NK-92 (cell line): ENCODE measurements around the gene MAP3K10.
"Not testable (repeated sequence)": the region's sequence is repeated elsewhere in the genome, so short reads cannot be mapped to it uniquely, and the experiment has no call there.

Experiments
- DNase-seq: peaks from one replicate; lab custom pipeline; 2025; ENCODE audit not compliant: unreplicated experiment; lab: John Stamatoyannopoulos, UW

MAP3K10 gene

DNA sequence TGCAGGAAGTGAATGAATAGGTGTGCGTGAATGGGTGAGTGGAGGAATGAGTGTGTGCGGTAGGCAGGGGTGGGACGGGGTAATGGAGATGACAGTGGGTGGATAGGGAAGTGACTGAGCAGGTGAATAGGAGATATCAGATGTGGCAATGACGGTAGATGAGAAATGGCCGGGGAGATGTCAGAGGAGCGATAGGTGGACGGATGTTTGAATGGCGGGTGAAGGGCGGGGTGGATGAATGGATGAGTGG lies 25.5 kb downstream of the MAP3K10 start:
- no peak for DNase-seq

DNA sequence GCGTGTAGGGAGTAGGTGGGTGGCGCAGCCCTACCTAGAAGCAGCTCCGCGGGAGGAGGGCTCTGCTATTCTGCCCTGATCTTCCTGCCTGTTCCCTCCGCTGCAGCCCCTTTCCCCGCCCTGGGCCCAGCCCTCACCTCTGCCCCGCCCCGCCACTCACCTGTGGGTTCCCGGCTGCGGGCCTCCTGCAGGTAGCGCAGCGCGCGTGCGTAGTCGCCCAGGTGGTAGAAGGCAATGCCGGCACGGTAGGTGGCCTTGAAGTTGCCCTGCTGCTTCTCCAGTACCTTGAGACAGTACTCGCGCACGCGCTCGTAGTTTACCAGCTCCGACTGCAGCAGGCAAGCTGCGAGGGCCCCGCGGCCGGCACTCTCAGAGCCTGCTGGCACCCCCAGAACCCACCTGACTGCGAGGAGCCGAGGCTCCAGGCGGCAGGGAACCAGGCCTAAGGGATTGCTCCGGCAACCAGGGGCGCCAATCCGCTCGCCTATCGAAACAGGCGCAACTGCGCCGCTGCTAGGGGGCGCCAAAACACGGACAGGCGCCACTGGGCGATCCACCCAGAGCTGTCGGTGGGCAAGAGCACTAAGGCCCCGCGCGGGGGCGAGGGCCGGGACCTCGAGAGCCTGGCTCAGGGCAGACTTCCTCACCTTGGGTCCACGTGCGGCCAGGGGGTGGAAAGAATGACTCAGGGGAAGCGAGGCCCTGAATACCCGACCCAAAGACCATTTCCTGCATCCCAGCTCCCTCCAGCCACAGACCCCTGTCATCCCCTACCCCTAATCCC lies 26.0 kb downstream of the MAP3K10 start:
- DNase-seq = no peak

DNA sequence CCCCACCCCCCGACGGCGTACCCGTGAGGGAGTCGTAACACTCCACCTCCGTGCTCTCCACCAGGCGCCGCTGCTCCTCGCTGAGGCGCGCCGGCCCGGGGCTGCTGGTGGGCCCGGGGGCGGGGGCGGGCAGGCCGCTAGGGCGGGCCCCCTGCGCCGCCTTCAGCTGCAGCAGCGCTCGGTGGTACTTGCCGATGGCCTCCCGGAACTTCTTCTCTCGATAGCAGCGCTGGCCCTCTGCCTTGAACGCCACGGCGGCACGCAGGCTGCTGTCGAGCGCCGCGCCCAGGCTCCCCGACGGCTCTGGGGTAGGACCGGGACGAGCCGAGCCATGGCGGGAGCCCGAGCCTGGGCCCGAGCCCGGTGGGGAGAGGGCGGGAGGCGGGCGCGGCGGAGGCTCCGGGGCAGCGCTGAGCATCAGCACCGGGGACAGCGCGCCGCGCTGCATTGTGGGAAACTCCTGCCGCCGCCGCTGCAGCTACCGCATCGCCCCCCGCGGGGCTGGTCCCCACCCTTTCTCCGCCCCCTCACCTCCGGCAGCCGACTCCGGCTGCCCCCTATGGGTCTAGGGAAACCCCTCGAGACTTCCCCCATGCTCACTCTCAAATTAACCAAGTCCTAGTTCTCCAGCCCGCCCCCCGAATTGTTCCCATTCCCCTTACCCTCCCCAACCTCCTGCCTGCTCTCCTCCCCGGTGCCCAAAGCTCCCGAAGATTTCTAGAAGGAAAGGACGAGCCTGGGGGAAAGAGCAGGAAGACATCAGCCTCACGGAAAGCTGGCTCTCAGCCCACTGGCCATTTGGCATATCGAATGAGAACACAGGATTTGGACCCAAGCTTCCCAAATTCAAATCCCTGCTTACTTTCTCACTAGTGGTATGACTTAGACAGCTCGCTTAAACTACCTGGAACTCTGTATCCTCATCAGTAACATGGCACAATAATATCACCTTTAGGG lies 27.0 kb downstream of the MAP3K10 start, which contains the start of gene TTC9B:
TSS of gene TTC9B (minus strand) at position 451 of the 957 bp plus-strand sequence. CDS start at position 448, 3 bp downstream.
- DNase-seq = no peak

DNA sequence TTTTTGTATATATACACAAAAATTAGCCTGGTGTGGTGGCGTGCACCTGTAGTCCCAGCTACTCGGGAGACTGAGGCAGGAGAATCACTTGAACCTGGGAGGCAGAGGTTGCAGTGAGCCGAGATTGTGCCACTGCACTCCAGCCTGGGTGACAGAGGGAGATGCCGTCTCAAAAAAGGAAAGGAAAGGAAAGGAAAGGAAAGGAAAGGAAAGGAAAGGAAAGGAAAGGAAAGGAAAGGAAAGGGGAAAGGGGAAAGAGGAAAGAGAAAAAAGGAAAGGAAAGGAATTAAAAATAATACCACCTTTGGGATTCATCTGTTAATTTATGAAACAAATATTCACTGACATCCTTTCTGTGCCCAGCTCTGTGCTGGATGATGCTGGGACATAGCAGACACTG lies 27.8 kb downstream of the MAP3K10 start:
- not testable (repeated sequence) for DNase-seq

DNA sequence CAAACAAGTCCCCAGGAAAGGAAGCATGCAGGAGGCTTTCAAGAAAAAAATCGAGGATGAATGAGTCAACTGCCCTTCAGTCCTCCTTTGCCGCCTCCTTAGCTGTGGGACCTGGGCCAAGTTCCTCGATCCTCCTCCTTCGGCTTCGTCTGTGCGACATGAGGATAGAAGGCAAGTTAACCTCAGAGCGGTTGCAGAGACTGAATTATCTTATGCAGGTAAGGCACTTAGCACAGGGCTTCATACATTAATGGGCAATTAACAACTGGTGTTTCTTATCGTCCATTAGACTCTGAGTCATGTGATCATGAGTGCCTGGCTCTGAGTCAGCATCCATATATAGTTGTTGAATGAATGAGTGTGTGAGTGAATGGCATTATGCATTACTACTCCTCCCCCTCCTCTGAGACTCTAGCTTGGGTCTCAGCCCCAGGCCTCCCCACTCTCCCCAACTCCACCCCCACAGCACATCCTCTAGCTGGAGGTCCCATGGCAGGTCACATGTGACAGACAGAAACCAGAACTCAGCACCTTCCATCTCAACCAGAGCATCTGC lies 28.6 kb downstream of the MAP3K10 start:
- no peak for DNase-seq

DNA sequence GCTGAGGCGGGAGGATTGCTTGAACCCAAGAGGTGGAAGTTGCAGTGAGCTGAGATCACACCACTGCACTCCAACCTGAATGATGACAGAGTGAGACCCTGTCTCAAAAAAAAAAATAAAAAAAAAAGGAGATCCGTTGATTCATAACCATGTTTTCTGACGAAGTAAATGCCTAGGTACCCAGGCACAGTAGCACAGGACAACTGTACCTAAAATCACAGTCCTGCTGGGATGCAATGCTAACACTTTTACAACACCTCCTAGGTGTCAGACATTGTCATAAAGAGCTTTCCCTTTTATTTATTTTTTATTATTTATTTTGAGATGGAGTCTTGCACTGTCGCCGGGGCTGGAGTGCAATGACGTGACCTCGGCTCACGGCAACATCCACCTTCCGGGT lies 29.4 kb downstream of the MAP3K10 start:
- DNase-seq = no peak

DNA sequence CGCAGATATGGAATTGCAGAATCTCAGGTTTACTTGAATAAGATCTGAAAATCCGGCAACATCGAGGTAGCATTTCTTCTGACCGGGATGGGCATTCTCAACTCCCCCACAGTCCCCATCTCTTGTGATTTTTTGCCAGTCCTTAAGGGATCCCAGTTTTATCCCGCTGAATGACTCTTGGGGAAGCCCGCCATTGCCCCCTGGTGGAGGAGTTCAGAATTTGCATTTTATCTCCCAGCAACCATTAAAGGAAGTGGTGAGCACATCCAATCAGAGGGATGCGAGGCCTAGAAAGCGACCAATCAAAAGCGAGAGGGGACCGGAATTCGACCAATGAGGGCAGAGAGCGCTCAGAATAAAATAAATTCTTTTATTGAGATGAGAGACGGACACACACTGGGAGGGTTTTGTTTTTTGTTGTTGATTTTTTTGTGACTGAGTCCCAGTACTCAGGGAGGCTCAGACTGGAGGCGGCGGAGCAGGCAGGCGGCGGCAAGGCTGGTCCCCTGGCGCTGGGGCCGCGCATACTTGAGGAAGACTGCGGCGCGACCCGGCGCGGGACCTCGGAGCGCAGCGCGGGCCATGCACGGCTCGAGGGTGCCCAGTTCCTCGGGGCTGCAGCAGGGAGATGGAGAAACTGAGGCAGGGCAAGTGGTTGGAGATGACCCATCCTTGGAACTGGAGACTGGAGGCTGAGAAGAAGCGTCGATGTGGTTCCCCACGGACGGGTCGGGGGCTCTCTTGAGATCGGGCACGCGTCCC lies 30.8 kb downstream of the MAP3K10 start:
- DNase-seq = no peak

DNA sequence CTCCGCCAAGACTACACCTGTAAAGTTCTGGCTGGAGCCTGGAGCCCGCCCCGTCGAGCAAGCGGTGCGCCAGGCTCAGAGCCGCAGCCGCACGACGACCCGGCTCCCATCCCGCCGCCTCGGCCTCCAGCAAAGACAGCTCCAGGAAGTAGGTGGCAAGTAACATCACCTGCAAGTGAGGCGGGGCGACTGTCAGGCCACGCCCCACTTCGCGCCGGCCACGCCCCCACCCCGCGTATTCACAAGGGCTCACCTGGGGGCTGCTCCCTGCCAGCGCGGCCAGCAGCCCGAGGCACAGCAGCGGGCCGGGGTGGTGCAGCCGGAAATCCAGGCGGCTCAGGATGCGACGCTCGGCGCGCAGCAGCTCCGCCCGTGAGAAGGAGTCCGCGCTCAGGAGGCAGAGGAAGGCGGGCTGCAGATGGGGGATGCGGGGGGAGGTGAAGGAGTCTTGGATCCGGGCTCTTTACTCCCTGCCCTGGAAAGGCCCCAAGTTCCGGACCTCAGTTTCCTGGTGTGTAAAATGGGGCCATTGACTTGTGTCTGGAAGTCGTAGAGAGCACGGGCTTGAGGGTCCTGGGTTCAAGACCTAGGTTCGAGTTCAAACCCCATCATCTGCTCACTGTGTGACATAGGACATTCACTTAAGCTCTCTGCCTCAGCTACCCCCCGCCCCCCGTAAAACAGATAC lies 32.1 kb downstream of the MAP3K10 start:
- DNase-seq = no peak

DNA sequence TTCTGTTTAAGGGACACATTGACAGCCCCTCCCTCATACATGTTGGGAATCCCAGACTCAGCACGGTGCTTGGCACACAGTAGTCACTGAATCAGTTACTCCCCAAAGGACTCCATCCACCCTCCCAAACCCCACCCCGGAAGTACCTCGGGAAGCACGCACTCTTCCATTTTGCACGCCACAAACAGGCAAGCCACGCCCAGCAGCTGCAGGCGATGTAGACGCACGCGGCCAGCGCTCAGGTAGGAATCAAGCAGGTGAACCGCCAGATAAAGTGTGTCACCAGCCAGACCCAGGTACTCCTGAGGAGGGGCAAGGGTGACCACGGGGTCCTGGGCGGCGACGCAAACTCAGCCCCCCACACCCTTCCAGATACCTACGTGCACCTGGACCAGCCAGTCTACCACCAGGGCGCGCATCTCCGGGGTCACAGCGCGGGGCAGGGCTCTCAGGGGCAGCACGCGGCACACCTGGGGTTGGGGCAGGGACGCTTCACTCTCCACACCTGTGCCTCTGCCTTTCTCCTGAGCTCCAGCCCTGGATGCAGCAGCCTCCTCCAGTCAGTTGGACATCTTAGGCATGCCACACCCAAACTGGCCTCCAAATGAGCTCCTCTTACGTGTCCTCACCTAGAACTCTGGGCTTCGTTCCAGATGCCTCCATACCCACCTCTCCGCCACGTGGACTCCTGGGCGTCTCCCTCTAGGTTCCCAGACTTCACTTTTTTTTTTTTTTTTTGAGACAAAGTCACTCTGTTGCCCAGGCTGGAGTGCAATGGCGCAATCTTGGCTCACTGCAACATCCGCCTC lies 33.3 kb downstream of the MAP3K10 start:
- DNase-seq = no peak

DNA sequence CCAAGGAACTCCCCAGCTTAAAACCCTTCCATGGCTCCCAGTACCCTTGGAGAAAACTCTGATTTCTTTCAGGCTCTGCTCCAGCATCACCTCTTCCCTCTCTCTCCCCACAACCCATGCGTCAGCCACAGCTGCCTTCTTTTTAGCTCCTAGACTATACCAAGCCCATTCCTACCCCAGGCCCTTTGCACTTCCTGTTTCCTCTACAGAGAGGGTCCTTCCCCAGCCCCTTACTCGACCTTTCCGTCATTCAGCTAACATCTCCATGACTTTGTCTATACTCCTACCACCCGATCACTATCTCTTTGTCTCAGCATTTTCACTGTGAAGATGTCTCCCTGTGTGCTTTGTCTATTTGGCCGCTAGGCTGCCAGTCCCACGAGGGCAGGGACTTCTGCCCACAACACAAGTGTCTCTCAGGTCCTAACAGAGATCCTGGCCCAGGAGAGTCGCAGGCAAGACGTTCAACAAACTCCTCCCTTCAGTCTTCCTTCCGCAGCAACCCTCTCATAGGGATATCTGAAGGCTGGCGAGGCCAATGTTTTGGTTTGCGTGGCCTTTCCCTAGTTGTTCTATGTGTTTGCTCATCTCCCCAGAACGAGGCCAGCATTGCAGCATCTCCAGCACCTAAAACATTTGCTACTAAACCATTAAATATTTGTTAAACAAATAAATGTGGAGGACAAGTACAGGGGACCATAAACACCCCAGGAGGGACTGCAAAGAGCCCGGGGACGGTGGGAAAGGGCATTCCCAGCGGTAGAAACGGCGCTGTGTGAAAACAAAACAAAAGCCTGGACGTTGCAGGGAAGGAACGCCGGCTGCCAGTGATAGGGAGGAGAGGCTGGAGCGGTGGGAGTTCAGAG lies 34.4 kb downstream of the MAP3K10 start:
- no peak for DNase-seq

DNA sequence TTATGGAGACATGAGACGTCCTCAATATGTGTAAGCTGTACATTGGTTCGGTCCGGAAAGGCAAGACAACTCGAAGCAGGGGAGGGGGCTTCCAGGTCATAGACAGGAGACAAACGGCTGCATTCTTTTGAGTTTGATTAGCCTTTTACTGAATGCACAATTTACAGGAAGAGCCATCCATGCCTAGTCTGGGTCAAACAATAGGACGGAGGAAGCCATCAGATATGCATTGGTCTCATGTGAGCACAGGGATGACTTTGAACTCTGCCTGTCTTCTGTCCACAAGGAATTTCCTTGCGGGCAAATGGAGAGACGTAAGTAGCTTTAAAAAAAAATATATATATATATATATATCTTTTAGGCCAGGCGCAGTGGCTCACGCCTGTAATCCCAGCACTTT lies 37.1 kb downstream of the MAP3K10 start:
- DNase-seq = no peak

DNA sequence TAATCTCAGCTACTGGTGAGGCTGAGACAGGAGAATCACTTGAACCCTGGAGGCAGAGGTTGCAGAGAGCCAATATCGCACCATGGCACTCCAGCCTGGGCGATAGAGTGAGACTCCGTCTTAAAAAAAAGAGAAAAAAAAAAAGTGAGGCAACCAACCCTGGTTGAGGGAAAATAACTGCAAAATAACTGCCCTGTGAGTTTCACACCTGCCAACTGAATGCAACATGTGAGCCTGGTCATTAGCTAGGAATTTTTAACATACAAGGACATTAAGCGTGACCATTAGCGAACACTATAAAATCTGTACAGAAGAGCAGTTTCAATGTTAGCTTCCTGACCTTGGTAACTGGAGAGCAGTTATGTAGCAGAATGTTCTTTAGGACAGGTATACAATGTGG lies 37.6 kb downstream of the MAP3K10 start:
- no peak for DNase-seq

DNA sequence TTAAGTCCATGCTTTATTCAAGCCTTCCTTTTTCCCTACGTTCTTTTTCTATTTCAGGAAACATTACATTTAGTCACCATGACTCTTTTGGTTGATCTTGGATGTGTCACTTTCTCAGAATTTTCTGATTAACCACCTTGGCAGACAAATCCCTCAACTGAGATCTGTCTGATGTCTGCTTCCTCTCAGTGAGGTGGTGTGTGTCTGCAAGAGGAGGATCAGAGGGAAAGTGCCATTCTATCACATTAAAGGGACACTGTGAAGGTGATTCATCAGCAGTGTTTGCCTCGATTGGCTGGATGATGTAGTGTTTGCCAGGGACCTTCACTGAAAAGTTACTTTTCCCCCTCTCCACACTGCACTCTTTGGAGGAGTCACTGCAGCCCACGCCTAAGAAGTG lies 38.3 kb downstream of the MAP3K10 start:
- no peak for DNase-seq

DNA sequence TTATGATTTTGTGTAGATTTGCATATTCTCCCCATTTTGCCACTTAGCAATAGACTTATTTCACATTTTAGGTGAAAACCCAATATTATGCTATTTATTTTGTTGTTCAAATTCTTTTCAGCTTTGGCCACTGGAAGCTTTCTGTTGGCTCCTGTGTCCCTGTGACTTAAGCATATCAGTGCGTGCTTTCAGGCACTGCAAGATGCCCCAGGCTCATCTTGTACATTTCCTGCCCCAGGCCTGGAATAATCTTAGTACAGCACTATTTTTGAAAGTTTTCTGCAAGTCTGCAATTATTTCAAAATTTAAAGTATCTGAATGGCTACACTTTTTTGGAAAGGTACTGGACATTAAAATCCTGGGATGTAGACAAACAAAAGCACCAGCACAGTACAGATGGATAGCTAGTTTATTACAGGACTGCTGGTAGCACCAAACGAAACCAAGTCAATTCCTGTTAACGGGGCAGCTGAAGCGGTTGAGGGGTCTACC lies 38.7 kb downstream of the MAP3K10 start:
- DNase-seq = no peak

DNA sequence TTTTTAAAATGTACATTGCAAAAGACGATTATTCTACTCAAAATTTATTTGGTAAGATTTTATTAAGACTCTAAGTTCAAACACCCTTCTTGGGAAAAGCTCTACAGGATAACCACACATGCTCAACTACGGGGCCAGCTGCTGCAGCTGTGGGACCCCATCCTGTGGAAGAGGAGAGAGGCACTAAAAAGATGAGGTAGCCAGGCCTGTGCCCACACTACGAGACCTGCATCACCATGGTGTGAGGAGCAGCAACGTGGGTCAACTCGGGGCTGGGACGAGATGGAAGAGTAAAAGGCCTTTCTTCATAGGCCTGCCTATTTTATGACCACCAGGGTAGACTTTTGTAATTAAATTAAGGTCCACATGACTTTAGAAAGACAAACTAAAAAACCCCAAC lies 39.8 kb downstream of the MAP3K10 start:
- no peak for DNase-seq

DNA sequence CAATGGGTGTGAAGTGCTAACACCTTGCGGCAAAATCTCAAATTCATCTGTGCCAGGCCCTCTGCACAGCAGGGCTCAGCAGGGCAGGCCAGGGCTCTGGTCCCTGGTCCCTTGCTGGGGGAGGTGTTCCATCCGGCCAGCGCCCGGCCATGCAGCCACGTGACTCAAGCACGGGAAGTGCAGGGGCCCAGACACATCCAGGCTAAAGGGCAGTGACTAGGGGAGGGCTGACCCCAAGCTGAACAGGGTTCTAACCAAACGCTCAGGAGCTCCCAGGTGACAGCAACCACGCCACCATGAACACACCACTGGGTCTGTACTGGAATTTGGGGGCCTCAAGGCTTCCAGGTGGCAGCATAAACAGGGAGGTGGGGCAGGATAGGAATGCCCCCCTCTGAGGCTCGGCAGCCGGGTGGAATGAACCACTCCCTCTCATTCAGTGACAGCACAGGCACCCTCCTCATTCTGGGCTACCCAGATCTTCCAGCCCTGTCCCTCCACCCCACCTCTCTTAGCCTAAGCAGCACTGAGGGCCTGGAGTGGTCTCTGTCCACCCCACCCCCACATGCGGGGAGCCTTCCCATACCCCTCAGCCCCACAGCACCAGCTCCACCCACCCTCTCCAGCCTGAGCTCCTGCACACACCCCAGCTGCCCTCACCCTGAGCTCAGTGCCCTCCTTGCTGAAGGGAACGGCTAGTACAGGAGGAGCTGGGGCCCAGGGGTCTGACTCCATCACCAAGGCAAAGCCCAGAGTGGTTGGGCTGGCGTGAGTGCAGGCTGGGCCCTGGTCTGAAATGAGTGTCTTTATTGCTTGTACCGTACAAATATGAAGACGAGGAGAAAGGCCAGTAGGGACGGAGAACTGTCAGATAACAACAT lies 40.6 kb downstream of the MAP3K10 start:
- no peak for DNase-seq

DNA sequence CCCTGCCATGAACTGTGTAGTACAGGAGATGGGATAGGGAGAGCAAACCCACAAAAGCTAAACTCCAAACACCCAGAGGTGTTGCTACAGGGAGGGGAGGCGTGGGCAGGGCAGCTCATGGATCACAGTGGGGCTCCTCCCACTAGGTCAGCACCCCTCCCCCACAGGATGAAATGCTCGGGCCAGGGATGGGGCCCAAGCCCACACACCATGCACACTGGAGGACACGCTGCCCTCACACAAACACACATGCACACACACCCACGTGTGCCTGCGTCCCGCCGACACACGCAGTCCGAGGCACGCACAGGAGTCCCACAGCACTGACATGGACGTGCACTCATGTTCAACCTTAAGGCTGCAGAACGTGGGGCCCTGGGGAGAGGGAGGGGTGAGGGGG lies 41.3 kb downstream of the MAP3K10 start:
- DNase-seq = no peak
